SK-N-SH treated with all-trans-retinoic acid at 6 μM for 48 hours (cell line): ENCODE results near the gene SUN2.

ENCODE experiments used
- ARNTL ChIP-seq: fragments of 450-650 bp; formaldehyde crosslinking; IDR thresholded peaks from 2 replicates; pipeline ENCODE4 v1.5.0; 2020; ENCODE audit warnings: low read depth, mild to moderate bottlenecking, moderate library complexity, borderline replicate concordance
- BACH2 ChIP-seq: fragments of 250-450 bp; sonication (Bioruptor Pico); IDR thresholded peaks from 2 replicates; pipeline ENCODE4 v1.9.0; 2021; ENCODE audit warnings: mild to moderate bottlenecking, borderline replicate concordance
- ESRRG ChIP-seq: fragments of 250-450 bp; sonication (Bioruptor Pico); IDR thresholded peaks from 2 replicates; pipeline ENCODE4 v1.6.1; 2021; ENCODE audit warnings: mild to moderate bottlenecking
- ISL1 ChIP-seq: fragments of 250-450 bp; sonication (Bioruptor Pico); IDR thresholded peaks from 2 replicates; pipeline ENCODE4 v2.1.2; 2022; ENCODE audit warnings: mild to moderate bottlenecking, moderate library complexity
- PATZ1 ChIP-seq: fragments of 250-450 bp; sonication (Bioruptor Pico); IDR thresholded peaks from 2 replicates; pipeline ENCODE4 v1.8.0; 2020; ENCODE audit warnings: mild to moderate bottlenecking, moderate library complexity, borderline replicate concordance
- RARB ChIP-seq: fragments of 250-450 bp; sonication (Bioruptor Pico); IDR thresholded peaks from 2 replicates; pipeline ENCODE4 v1.8.0; 2021; ENCODE audit warnings: mild to moderate bottlenecking, moderate library complexity
- TCF4 ChIP-seq: fragments of 250-450 bp; sonication (Bioruptor Pico); IDR thresholded peaks from 2 replicates; pipeline ENCODE4 v1.8.0; 2021; ENCODE audit warnings: mild to moderate bottlenecking, moderate library complexity, borderline replicate concordance
- TOX ChIP-seq: fragments of 250-450 bp; sonication (Bioruptor Pico); IDR thresholded peaks from 2 replicates; pipeline ENCODE4 v1.8.0; 2021; ENCODE audit warnings: mild to moderate bottlenecking, moderate library complexity, borderline replicate concordance
- TSHZ2 ChIP-seq: fragments of 250-450 bp; sonication (Bioruptor Pico); IDR thresholded peaks from 2 replicates; pipeline ENCODE4 v1.5.0; 2020; ENCODE audit warnings: mild to moderate bottlenecking, moderate library complexity
- ZC3H10 ChIP-seq: fragments of 250-450 bp; sonication (Bioruptor Pico); IDR thresholded peaks from 2 replicates; pipeline ENCODE4 v1.5.1; 2021; ENCODE audit warnings: mild to moderate bottlenecking, moderate library complexity
- ZFP3 ChIP-seq: fragments of 250-450 bp; sonication (Bioruptor Pico); IDR thresholded peaks from 2 replicates; pipeline ENCODE4 v1.5.0; 2020; ENCODE audit warnings: mild to moderate bottlenecking, moderate library complexity
- ZFP30 ChIP-seq: fragments of 450-650 bp; formaldehyde crosslinking; IDR thresholded peaks from 2 replicates; pipeline ENCODE4 v1.5.0; 2022; ENCODE audit warnings: mild to moderate bottlenecking, moderate library complexity
- TF ChIP-seq, protein P1 (sequence below): fragments of 250-450 bp; sonication (Bioruptor Pico); IDR thresholded peaks from 2 replicates; pipeline ENCODE4 v1.8.0; 2021; ENCODE audit warnings: low read depth, mild to moderate bottlenecking, moderate library complexity, borderline replicate concordance
- TF ChIP-seq, protein P2 (sequence below): fragments of 250-450 bp; sonication (Bioruptor Pico); IDR thresholded peaks from 2 replicates; pipeline ENCODE4 v1.5.1; 2020; ENCODE audit warnings: low read depth, mild to moderate bottlenecking, moderate library complexity

GRCh38 chr22:38705235-38706100 is 50.3 kb downstream of the SUN2 start, which contains the start of gene GTPBP1:
- no peak for TF ChIP-seq ESRRG (CRISPR knock-in tag)
- TF ChIP-seq ARNTL (CRISPR knock-in tag) = no peak
- TF ChIP-seq, protein P1, sequence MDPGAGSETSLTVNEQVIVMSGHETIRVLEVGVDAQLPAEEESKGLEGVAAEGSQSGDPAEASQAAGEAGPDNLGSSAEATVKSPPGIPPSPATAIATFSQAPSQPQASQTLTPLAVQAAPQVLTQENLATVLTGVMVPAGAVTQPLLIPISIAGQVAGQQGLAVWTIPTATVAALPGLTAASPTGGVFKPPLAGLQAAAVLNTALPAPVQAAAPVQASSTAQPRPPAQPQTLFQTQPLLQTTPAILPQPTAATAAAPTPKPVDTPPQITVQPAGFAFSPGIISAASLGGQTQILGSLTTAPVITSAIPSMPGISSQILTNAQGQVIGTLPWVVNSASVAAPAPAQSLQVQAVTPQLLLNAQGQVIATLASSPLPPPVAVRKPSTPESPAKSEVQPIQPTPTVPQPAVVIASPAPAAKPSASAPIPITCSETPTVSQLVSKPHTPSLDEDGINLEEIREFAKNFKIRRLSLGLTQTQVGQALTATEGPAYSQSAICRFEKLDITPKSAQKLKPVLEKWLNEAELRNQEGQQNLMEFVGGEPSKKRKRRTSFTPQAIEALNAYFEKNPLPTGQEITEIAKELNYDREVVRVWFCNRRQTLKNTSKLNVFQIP (CRISPR knock-in tag) = no peak
- TF ChIP-seq RARB = no peak
- TF ChIP-seq ZC3H10 (CRISPR knock-in tag) = no peak
- TF ChIP-seq, protein P2, sequence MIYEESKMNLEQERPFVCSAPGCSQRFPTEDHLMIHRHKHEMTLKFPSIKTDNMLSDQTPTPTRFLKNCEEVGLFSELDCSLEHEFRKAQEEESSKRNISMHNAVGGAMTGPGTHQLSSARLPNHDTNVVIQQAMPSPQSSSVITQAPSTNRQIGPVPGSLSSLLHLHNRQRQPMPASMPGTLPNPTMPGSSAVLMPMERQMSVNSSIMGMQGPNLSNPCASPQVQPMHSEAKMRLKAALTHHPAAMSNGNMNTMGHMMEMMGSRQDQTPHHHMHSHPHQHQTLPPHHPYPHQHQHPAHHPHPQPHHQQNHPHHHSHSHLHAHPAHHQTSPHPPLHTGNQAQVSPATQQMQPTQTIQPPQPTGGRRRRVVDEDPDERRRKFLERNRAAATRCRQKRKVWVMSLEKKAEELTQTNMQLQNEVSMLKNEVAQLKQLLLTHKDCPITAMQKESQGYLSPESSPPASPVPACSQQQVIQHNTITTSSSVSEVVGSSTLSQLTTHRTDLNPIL (CRISPR knock-in tag) = no peak
- TF ChIP-seq PATZ1 = no peak
- no peak for TF ChIP-seq TOX (CRISPR knock-in tag)
- no peak for TF ChIP-seq ZFP30 (CRISPR knock-in tag)
- TF ChIP-seq TCF4 (CRISPR knock-in tag) = no peak
- no peak for TF ChIP-seq ISL1 (CRISPR knock-in tag)
- TF ChIP-seq TSHZ2 (CRISPR knock-in tag) = no peak
- no peak for TF ChIP-seq ZFP3 (CRISPR knock-in tag)
- TF ChIP-seq BACH2 (CRISPR knock-in tag) = no peak
